ENCODE results near the gene MMGT1.
A peak's percentile ranks its signal among the peaks of the same experiment; 100 is the strongest.
"Not testable (repeated sequence)": the region's sequence is repeated elsewhere in the genome, so short reads cannot be mapped to it uniquely, and the experiment has no call there.

MMGT1 gene

GRCh38 chrX:135981668-135982067 lies 7.9 kb upstream of the MMGT1 start:
- DNase-seq (ENCODE audit: insufficient read length) (no peak), FAIRE-seq (no peak)
- TF ChIP-seq POLR2A (IDR thresholded peaks at IDR 0.05; ENCODE audit: low read depth, low read length) (no peak), TAF1 (IDR thresholded peaks at IDR 0.05; ENCODE audit: borderline replicate concordance, low read depth, low read length) (no peak), POLR2AphosphoS5 (IDR thresholded peaks at IDR 0.05; ENCODE audit: low read depth, low read length) (no peak)

- TF ChIP-seq POLR2A (IDR thresholded peaks at IDR 0.05; ENCODE audit: low read depth, low read length) (no peak), POLR2AphosphoS5 (IDR thresholded peaks at IDR 0.05; ENCODE audit: low read depth, low read length) (no peak), TAF1 (IDR thresholded peaks at IDR 0.05; ENCODE audit: borderline replicate concordance, low read depth, low read length) (no peak)
- DNase-seq (ENCODE audit: insufficient read length): no peak
- FAIRE-seq: no peak
These were observed 7.2 kb upstream of the MMGT1 start for GRCh38 chrX:135981010-135981409.

GRCh38 chrX:135977611-135978010 lies 3.8 kb upstream of the MMGT1 start:
- no peak for FAIRE-seq
- no peak for DNase-seq (ENCODE audit: insufficient read length)
- TF ChIP-seq POLR2AphosphoS5 (IDR thresholded peaks at IDR 0.05; ENCODE audit: low read depth, low read length) (no peak), POLR2A (IDR thresholded peaks at IDR 0.05; ENCODE audit: low read depth, low read length) (no peak), TAF1 (IDR thresholded peaks at IDR 0.05; ENCODE audit: borderline replicate concordance, low read depth, low read length) (no peak)

GRCh38 chrX:135975421-135975820 lies 1.6 kb upstream of the MMGT1 start:
- no peak for DNase-seq (ENCODE audit: insufficient read length)
- TF ChIP-seq TAF1 (IDR thresholded peaks at IDR 0.05; ENCODE audit: borderline replicate concordance, low read depth, low read length) (no peak), POLR2A (IDR thresholded peaks at IDR 0.05; ENCODE audit: low read depth, low read length) (no peak), POLR2AphosphoS5 (IDR thresholded peaks at IDR 0.05; ENCODE audit: low read depth, low read length) (no peak)
- FAIRE-seq: no peak

- TF ChIP-seq POLR2A (IDR thresholded peaks at IDR 0.05; ENCODE audit: low read depth, low read length) (no peak), POLR2AphosphoS5 (IDR thresholded peaks at IDR 0.05; ENCODE audit: low read depth, low read length) (no peak), TAF1 (IDR thresholded peaks at IDR 0.05; ENCODE audit: borderline replicate concordance, low read depth, low read length) (no peak)
- FAIRE-seq (no peak), DNase-seq (ENCODE audit: insufficient read length) (peak; percentile 48)
These were observed 580 bp upstream of the MMGT1 start for GRCh38 chrX:135974279-135974856.

GRCh38 chrX:135973025-135973547 lies 702 bp downstream of the MMGT1 start:
- DNase-seq (ENCODE audit: insufficient read length) (no peak), FAIRE-seq (no peak)
- no peak for TF ChIP-seq POLR2A (IDR thresholded peaks at IDR 0.05; ENCODE audit: low read depth, low read length)
- TF ChIP-seq POLR2AphosphoS5 (IDR thresholded peaks at IDR 0.05; ENCODE audit: low read depth, low read length): no peak
- TF ChIP-seq TAF1 (IDR thresholded peaks at IDR 0.05; ENCODE audit: borderline replicate concordance, low read depth, low read length): no peak

GRCh38 chrX:135951291-135951690 lies 22.5 kb downstream of the MMGT1 start:
- FAIRE-seq: no peak

GRCh38 chrX:135944486-135944885 lies 29.3 kb downstream of the MMGT1 start:
- FAIRE-seq (no peak), DNase-seq (ENCODE audit: insufficient read length) (no peak)
- TF ChIP-seq TAF1 (IDR thresholded peaks at IDR 0.05; ENCODE audit: borderline replicate concordance, low read depth, low read length): no peak
- TF ChIP-seq POLR2A (IDR thresholded peaks at IDR 0.05; ENCODE audit: low read depth, low read length): no peak
- TF ChIP-seq POLR2AphosphoS5 (IDR thresholded peaks at IDR 0.05; ENCODE audit: low read depth, low read length): no peak

More at GRCh38 chrX:135951291-135951690, 22.5 kb downstream of the MMGT1 start:
- no peak for TF ChIP-seq POLR2AphosphoS5 (IDR thresholded peaks at IDR 0.05; ENCODE audit: low read depth, low read length)
- TF ChIP-seq TAF1 (IDR thresholded peaks at IDR 0.05; ENCODE audit: borderline replicate concordance, low read depth, low read length): no peak
- TF ChIP-seq POLR2A (IDR thresholded peaks at IDR 0.05; ENCODE audit: low read depth, low read length): no peak
- no peak for DNase-seq (ENCODE audit: insufficient read length)

GRCh38 chrX:135931644-135932487 lies 41.9 kb downstream of the MMGT1 start:
- no peak for TF ChIP-seq POLR2AphosphoS5 (IDR thresholded peaks at IDR 0.05; ENCODE audit: low read depth, low read length)
- no peak for TF ChIP-seq POLR2A (IDR thresholded peaks at IDR 0.05; ENCODE audit: low read depth, low read length)
- TF ChIP-seq TAF1 (IDR thresholded peaks at IDR 0.05; ENCODE audit: borderline replicate concordance, low read depth, low read length): no peak
- FAIRE-seq (no peak), DNase-seq (ENCODE audit: insufficient read length) (no peak)

GRCh38 chrX:135927897-135928296 lies 45.9 kb downstream of the MMGT1 start:
- DNase-seq (ENCODE audit: insufficient read length) (no peak), FAIRE-seq (no peak)
- no peak for TF ChIP-seq POLR2A (IDR thresholded peaks at IDR 0.05; ENCODE audit: low read depth, low read length)
- TF ChIP-seq TAF1 (IDR thresholded peaks at IDR 0.05; ENCODE audit: borderline replicate concordance, low read depth, low read length): no peak
- TF ChIP-seq POLR2AphosphoS5 (IDR thresholded peaks at IDR 0.05; ENCODE audit: low read depth, low read length): no peak

GRCh38 chrX:135923353-135923752 lies 50.4 kb downstream of the MMGT1 start:
- no peak for DNase-seq (ENCODE audit: insufficient read length)
- no peak for FAIRE-seq
- TF ChIP-seq TAF1 (IDR thresholded peaks at IDR 0.05; ENCODE audit: borderline replicate concordance, low read depth, low read length): no peak
- no peak for TF ChIP-seq POLR2A (IDR thresholded peaks at IDR 0.05; ENCODE audit: low read depth, low read length)
- no peak for TF ChIP-seq POLR2AphosphoS5 (IDR thresholded peaks at IDR 0.05; ENCODE audit: low read depth, low read length)

GRCh38 chrX:135920516-135920915 lies 53.3 kb downstream of the MMGT1 start:
- peak; percentile 81 for FAIRE-seq
- DNase-seq (ENCODE audit: insufficient read length): not testable (repeated sequence)

All from GM12892 (cell line).